Tibial artery (tissue), 4 donors: ENCODE data around the gene SEPTIN8.

Experiments used
- DNase-seq, 2 donors: peaks; one replicate each; pipeline ENCODE4 v3.0.0-alpha.2; 2019
- H3K27ac ChIP-seq, 2 donors: fragments of 200-600 bp; sonication (generic) in 1 of 2; 1 replicate in 1 of 2; 2 replicates in 1 of 2; pipeline ENCODE4 v1.5.1; 2018 to 2019; ENCODE audit warnings: mild to moderate bottlenecking in 1 of 2
- H3K27me3 ChIP-seq, 2 donors: fragments of 200-600 bp; sonication (generic) in 1 of 2; one replicate each; pipeline versions ENCODE4 v1.5.1 to v1.6.0; 2016 to 2019
- H3K36me3 ChIP-seq, 3 donors: fragments of 200-600 bp; sonication (generic) in 2 of 3; one replicate each; pipeline ENCODE4 v1.5.1; 2016 to 2019; ENCODE audit warnings: mild to moderate bottlenecking in 2 of 3
- H3K4me1 ChIP-seq, 4 donors: fragments of 200-600 bp; sonication (generic) in 2 of 4; 1 replicate in 3 of 4; 2 replicates in 1 of 4; pipeline ENCODE4 v1.5.1; 2016 to 2019
- H3K4me3 ChIP-seq, 2 donors: fragments of 200-600 bp; sonication (generic) in 1 of 2; 1 replicate in 1 of 2; 2 replicates in 1 of 2; pipeline ENCODE4 v1.5.1; 2018 to 2019; ENCODE audit warnings: mild to moderate bottlenecking in 2 of 2
- H3K9me3 ChIP-seq, 3 donors: fragments of 200-600 bp; sonication (generic) in 1 of 3; one replicate each; pipeline ENCODE4 v1.5.1; 2016 to 2019
- intact Hi-C: fragments of 100-400 bp; cut with DNase I; formaldehyde crosslinking; loops from one replicate; pipeline ENCODE4 v1.15.0; 2023; ENCODE audit warnings: low total_unique reads
- TF ChIP-seq, protein P1 (sequence below), 2 experiments: fragments of 200-600 bp in 1 of 2; fragments of 450-650 bp in 1 of 2; IDR thresholded peaks; one replicate each; pipeline ENCODE4 v1.5.1; 2017 to 2019; ENCODE audit warnings: antibody characterized with exemption in 2 of 2, mild to moderate bottlenecking in 1 of 2, moderate library complexity in 1 of 2

SEPTIN8 gene

DNA sequence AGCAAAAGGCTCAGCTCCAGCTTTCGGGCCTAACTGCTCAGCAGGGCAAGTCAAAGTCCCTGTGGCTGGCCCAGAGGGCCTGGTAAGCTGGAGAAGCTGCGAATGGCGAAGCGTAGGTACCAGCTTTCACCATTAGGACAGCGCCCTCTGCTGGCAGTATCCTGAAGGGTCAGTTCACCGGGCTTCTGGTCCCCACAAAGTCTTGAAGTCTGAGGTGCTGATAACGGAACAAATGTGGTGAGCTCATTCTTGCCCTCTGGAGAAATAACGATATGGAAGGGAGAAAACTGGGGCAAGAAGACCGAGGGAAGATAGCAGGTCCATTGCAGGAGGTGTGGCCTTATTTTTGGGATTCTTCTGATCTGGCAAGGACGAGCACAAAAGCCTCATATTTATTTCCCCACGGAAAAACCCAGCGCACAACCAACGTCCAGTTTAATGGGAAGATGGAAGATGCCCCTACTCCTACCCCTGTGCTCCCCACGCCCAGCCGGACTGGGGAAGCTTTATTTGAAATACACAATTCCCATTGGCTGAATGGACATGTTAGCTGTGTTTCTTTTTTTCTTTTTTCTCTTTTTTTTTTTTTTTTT lies 43.2 kb upstream of the SEPTIN8 start:
- TF ChIP-seq, protein P1, sequence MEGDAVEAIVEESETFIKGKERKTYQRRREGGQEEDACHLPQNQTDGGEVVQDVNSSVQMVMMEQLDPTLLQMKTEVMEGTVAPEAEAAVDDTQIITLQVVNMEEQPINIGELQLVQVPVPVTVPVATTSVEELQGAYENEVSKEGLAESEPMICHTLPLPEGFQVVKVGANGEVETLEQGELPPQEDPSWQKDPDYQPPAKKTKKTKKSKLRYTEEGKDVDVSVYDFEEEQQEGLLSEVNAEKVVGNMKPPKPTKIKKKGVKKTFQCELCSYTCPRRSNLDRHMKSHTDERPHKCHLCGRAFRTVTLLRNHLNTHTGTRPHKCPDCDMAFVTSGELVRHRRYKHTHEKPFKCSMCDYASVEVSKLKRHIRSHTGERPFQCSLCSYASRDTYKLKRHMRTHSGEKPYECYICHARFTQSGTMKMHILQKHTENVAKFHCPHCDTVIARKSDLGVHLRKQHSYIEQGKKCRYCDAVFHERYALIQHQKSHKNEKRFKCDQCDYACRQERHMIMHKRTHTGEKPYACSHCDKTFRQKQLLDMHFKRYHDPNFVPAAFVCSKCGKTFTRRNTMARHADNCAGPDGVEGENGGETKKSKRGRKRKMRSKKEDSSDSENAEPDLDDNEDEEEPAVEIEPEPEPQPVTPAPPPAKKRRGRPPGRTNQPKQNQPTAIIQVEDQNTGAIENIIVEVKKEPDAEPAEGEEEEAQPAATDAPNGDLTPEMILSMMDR (IDR thresholded peaks at IDR 0.05), result peak; percentile 86 to 93
- Histone ChIP-seq H3K4me3 (no peak overlapping the region), H3K27ac (no peak overlapping the region), H3K36me3 (peaks cover 0 to 8% (median 0%) of the 10 kb centered on the region in 3 donors), H3K4me1 (peaks cover 0 to 22% (median 13%) of the 10 kb centered on the region in 4 donors), H3K9me3 (no peaks in the 10 kb centered on the region), H3K27me3 (no peaks in the 10 kb centered on the region)
- peak; percentile 92 to 94 for DNase-seq
- intact Hi-C loops, result no loop called here

DNA sequence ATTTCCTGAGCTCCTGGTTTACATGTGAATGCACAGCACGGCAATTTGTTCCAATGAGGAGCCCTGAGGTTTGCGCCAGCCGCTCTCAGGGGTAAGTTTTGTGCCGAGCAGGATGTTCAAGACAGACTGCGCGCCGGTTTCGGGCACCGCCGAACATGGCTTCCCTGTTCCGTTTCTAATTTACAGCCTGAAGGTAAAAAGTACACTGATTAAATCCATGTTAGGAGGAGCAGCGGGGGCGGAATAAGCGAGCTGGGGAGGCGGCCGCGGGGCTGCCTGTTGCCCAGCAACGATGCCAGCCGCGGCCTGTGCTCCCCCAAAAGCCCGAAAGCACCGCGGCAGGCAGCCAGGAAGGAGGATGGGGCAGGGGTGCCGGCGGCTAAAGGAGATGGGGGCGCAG lies 42.4 kb upstream of the SEPTIN8 start:
- intact Hi-C loops, result loop anchor here (5.0 to 10.0 kb wide), 2 partner anchors 67 to 165 kb away; partner anchors contain the start of gene IL13
- Histone ChIP-seq H3K27ac (no peak overlapping the region), H3K27me3 (no peaks in the 10 kb centered on the region), H3K4me1 (peaks cover 0 to 23% (median 12%) of the 10 kb centered on the region in 4 donors), H3K9me3 (no peaks in the 10 kb centered on the region), H3K36me3 (peaks cover 0 to 5% (median 0%) of the 10 kb centered on the region in 3 donors), H3K4me3 (no peak overlapping the region)
- no peak for DNase-seq
- TF ChIP-seq, protein P1 (IDR thresholded peaks at IDR 0.05), result no peak

DNA sequence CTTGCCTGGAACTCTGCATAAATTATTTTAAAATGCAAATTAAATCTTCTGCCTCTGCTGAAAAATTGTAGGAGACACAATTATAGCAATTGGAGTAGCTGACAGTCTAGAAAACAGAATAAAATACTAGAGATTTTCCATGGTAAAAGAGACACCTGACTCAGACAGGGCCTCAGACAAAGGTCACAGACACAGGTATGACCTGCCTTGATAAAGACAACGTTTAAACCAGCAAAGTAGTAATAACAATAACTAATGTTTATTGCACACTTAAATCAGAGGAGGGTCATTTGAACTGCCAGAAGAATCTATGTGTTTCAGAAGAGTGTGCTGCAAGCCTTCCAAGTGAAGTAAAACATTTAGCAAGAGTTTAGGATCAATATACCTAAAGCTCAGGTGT lies 40.0 kb upstream of the SEPTIN8 start:
- Histone ChIP-seq H3K27me3 (peaks cover 0 to 23% of the 10 kb centered on the region in 2 donors), H3K4me3 (no peak overlapping the region), H3K4me1 (peaks cover 0 to 29% (median 20%) of the 10 kb centered on the region in 4 donors), H3K36me3 (no peaks in the 10 kb centered on the region), H3K9me3 (no peaks in the 10 kb centered on the region), H3K27ac (no peak overlapping the region)
- intact Hi-C loops, result loop anchor here (5.0 to 10.0 kb wide), 2 partner anchors 65 to 162 kb away; partner anchors contain the start of gene IL13
- DNase-seq, result no peak
- TF ChIP-seq, protein P1 (IDR thresholded peaks at IDR 0.05), result no peak

DNA sequence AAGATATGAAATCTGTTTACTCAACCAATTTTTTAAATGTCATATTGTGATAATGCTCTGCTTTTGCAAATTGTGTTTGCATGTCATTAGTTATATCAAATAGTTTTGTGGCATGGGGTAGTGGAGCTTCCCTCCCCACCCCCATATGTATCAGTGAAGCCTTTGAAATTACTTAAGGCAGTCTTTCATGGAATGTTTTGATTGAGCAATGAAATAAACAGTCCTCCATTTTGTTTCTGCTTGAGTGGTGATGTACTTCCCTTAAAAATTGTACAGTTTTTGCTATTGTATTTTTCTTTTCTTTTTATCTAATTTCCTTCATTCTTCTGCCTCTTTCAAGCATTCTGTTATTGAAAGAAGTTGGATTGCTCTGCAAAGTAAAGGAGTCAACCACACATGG lies 39.5 kb upstream of the SEPTIN8 start:
- intact Hi-C loops, result loop anchor here (5.0 to 10.0 kb wide), 2 partner anchors 64 to 162 kb away; partner anchors contain the start of gene IL13
- no peak for DNase-seq
- H3K4me1 ChIP-seq, result peaks cover 0 to 29% (median 20%) of the 10 kb centered on the region in 4 donors
- TF ChIP-seq, protein P1 (IDR thresholded peaks at IDR 0.05), result no peak
- no peaks in the 10 kb centered on the region for H3K9me3 ChIP-seq
- no peak overlapping the region for H3K27ac ChIP-seq
- H3K27me3 ChIP-seq, result peaks cover 0 to 28% of the 10 kb centered on the region in 2 donors
- H3K36me3 ChIP-seq, result no peaks in the 10 kb centered on the region
- no peak overlapping the region for H3K4me3 ChIP-seq

DNA sequence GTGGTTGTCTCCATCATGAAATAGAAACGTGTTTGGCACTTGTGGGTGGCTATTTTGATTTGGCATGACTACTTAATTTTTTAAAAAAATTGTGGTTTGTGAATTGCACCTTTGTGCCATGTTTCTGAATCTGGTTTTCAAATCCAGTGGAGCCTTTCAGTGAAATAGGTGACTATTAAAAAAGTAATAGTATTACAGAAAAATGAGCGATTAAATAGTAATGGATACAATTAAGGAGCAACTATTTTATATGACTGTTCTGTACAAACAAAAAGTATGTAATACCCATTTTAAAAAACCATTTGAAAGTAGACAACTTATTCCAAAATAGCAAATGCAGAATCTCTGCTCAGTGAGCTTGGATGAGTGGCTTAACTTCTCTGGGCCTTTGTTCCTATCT lies 39.0 kb upstream of the SEPTIN8 start:
- intact Hi-C loops, result loop anchor here (5.0 to 10.0 kb wide), 2 partner anchors 64 to 161 kb away; partner anchors contain the start of gene IL13

More for the DNA sequence above, 39.0 kb upstream of the SEPTIN8 start:
- Histone ChIP-seq H3K27me3 (peaks cover 0 to 30% of the 10 kb centered on the region in 2 donors), H3K4me3 (no peak overlapping the region), H3K36me3 (no peaks in the 10 kb centered on the region), H3K9me3 (no peaks in the 10 kb centered on the region), H3K4me1 (peaks cover 0 to 29% (median 20%) of the 10 kb centered on the region in 4 donors), H3K27ac (no peak overlapping the region)
- TF ChIP-seq, protein P1 (IDR thresholded peaks at IDR 0.05), result no peak
- DNase-seq, result no peak
